Measurements from ENCODE around the gene NTRK1. TPM values are rescaled to one million over a fixed set of nuclear protein-coding genes. Genes with fewer than 3 reads are reported as not detected.
A peak's percentile ranks its signal among the peaks of the same experiment; 100 is the strongest.

NTRK1 gene
- polyA plus RNA-seq, 1 of the 3 experiments (the other 2 are of a cell fraction) = 0.97 TPM

DNA sequence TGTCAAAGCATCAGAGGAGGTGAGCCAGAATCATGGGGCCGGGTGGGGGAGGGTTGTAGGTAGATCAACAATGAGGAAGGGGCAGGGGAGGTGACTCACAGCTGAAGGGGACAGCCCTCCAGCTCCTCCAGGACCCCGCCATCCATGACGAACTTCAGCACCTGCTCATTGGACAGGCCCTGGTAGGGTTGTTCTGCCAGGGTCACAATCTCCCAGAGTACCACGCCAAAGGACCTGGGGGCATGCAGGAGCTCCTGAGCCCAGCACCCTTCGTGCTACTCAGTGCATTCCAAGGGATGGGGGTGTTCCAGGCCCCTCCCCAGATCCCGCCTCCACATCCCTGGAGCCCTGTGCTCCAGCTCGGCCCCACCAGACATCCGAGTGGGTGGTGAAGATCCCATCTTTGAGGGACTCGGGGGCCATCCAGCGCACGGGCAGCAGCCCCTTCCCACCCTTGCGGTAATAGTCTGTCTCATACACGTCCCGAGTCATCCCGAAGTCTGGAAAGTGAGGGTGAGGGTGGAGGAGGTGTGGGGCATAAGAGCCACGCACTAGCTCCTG is 19.3 kb upstream of the NTRK1 start:
- no peak overlapping the region for H3K9ac ChIP-seq
- H3K4me3 ChIP-seq (ENCODE audit: low read depth in 2 of 2, low read length in 1 of 2) = no peak overlapping the region
- WGBS (ENCODE audit: low lambda C conversion rate) = 74% methylated on average over 10 of the region's 16 CpGs
- H3K27me3 ChIP-seq (ENCODE audit: insufficient read depth) = no peaks in the 10 kb centered on the region; the same call in 1 of the 2 replicates
- CTCF ChIA-PET = interaction anchor here (0.7 to 12.8 kb wide), 6 partner anchors 13 to 151 kb away, joined by 3 to 476 read pairs (median 126); partner anchors contain the start of genes INSRR, NTRK1 and PEAR1
- POLR2A ChIA-PET = interaction anchor here (1.1 to 5.8 kb wide), 3 partner anchors 11 to 19 kb away, joined by 3 to 38 read pairs (median 4); partner anchors contain the start of genes INSRR and NTRK1
- no peaks in the 10 kb centered on the region for H3K36me3 ChIP-seq (replicated peaks in 1 of 2; ENCODE audit: control insufficient read depth in 1 of 2, insufficient read depth in 2 of 2, low read length in 1 of 2)
- no peaks in the 10 kb centered on the region for H3F3A ChIP-seq (replicated peaks; ENCODE audit: insufficient read depth)
- H3K9me2 ChIP-seq = no peaks in the 10 kb centered on the region
- H4K20me1 ChIP-seq (ENCODE audit: insufficient read depth) = no peaks in the 10 kb centered on the region
- H3K79me2 ChIP-seq (ENCODE audit: insufficient read depth) = no peaks in the 10 kb centered on the region
- H3K27ac ChIP-seq (ENCODE audit: low read depth in 2 of 2, low read length in 1 of 2) = no peak overlapping the region; a peak in 1 of 4 replicates
- no peak overlapping the region for H3K4me2 ChIP-seq
- no peak for TF ChIP-seq TAF1 (IDR thresholded peaks at IDR 0.05; ENCODE audit: borderline replicate concordance, low read depth, low read length)
- no peak for TF ChIP-seq RFX5 (IDR thresholded peaks at IDR 0.05; ENCODE audit: low read length)
- no peak for TF ChIP-seq JUND (IDR thresholded peaks at IDR 0.05)
- TF ChIP-seq RAD21 (IDR thresholded peaks at IDR 0.05; ENCODE audit: low read length) = no peak
- TF ChIP-seq MEF2A (IDR thresholded peaks at IDR 0.05; ENCODE audit: borderline replicate concordance, low read depth) = no peak
- TF ChIP-seq RXRA (IDR thresholded peaks at IDR 0.05; ENCODE audit: borderline replicate concordance, low read depth) = no peak
- TF ChIP-seq, protein P1, sequence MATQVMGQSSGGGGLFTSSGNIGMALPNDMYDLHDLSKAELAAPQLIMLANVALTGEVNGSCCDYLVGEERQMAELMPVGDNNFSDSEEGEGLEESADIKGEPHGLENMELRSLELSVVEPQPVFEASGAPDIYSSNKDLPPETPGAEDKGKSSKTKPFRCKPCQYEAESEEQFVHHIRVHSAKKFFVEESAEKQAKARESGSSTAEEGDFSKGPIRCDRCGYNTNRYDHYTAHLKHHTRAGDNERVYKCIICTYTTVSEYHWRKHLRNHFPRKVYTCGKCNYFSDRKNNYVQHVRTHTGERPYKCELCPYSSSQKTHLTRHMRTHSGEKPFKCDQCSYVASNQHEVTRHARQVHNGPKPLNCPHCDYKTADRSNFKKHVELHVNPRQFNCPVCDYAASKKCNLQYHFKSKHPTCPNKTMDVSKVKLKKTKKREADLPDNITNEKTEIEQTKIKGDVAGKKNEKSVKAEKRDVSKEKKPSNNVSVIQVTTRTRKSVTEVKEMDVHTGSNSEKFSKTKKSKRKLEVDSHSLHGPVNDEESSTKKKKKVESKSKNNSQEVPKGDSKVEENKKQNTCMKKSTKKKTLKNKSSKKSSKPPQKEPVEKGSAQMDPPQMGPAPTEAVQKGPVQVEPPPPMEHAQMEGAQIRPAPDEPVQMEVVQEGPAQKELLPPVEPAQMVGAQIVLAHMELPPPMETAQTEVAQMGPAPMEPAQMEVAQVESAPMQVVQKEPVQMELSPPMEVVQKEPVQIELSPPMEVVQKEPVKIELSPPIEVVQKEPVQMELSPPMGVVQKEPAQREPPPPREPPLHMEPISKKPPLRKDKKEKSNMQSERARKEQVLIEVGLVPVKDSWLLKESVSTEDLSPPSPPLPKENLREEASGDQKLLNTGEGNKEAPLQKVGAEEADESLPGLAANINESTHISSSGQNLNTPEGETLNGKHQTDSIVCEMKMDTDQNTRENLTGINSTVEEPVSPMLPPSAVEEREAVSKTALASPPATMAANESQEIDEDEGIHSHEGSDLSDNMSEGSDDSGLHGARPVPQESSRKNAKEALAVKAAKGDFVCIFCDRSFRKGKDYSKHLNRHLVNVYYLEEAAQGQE (IDR thresholded peaks at IDR 0.05; ENCODE audit: low read depth, low read length) = peak; percentile 73
- TF ChIP-seq, protein P2, sequence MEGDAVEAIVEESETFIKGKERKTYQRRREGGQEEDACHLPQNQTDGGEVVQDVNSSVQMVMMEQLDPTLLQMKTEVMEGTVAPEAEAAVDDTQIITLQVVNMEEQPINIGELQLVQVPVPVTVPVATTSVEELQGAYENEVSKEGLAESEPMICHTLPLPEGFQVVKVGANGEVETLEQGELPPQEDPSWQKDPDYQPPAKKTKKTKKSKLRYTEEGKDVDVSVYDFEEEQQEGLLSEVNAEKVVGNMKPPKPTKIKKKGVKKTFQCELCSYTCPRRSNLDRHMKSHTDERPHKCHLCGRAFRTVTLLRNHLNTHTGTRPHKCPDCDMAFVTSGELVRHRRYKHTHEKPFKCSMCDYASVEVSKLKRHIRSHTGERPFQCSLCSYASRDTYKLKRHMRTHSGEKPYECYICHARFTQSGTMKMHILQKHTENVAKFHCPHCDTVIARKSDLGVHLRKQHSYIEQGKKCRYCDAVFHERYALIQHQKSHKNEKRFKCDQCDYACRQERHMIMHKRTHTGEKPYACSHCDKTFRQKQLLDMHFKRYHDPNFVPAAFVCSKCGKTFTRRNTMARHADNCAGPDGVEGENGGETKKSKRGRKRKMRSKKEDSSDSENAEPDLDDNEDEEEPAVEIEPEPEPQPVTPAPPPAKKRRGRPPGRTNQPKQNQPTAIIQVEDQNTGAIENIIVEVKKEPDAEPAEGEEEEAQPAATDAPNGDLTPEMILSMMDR (IDR thresholded peaks at IDR 0.05) = no peak
- TF ChIP-seq POLR2AphosphoS5 (IDR thresholded peaks at IDR 0.05; ENCODE audit: low read depth, low read length) = no peak
- H3K9me3 ChIP-seq = no peaks in the 10 kb centered on the region
- no peak overlapping the region for H2AFZ ChIP-seq (ENCODE audit: low read depth)
- H3K4me1 ChIP-seq (ENCODE audit: control insufficient read depth in 1 of 2, insufficient read depth in 2 of 2, low read depth in 1 of 2, low read length in 1 of 2) = peaks cover 0 to 32% of the 10 kb centered on the region in 2 experiments; a peak in 1 of 4 replicates
- DNase-seq = no peak

DNA sequence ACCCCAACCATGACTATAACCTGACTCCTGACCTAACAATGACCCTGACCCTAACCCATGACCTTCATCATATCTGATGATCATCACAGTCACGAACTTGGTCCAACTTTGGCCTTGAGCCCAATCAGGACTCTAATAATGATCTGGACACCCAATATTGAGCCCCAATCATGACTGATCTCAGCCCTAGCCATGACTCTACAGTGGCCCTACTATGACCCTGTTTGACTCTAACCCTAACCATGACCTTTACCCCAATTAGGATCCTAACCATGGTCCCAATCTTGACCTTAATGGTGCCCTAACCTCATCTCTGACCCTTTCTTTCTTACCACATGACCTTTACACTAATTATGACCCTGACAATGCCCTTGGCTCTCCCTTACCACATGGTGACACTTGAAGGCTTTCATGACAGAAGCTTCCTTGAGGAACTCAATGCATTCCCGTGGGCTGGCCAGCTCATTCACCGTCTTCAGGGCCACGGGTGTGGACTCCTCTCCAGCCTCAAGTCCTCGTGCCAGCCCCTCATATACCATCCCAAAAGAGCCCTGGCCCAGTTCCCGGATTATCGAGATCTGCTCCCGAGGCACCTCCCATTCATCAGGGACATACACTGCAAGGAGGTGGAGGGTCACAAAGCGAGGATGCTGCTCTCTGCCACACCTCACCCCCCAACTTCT is 17.9 kb upstream of the NTRK1 start:
- no peaks in the 10 kb centered on the region for H3K9me3 ChIP-seq
- TF ChIP-seq, protein P3, sequence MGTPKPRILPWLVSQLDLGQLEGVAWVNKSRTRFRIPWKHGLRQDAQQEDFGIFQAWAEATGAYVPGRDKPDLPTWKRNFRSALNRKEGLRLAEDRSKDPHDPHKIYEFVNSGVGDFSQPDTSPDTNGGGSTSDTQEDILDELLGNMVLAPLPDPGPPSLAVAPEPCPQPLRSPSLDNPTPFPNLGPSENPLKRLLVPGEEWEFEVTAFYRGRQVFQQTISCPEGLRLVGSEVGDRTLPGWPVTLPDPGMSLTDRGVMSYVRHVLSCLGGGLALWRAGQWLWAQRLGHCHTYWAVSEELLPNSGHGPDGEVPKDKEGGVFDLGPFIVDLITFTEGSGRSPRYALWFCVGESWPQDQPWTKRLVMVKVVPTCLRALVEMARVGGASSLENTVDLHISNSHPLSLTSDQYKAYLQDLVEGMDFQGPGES (IDR thresholded peaks at IDR 0.05; ENCODE audit: low read depth, low read length) = no peak
- TF ChIP-seq ELF1 (IDR thresholded peaks at IDR 0.05) (no peak), FOSL2 (IDR thresholded peaks at IDR 0.05; ENCODE audit: borderline replicate concordance, low read depth) (no peak)
- H4K20me1 ChIP-seq (ENCODE audit: insufficient read depth) = no peaks in the 10 kb centered on the region
- H3K9ac ChIP-seq = no peak overlapping the region
- no peaks in the 10 kb centered on the region for H3F3A ChIP-seq (replicated peaks; ENCODE audit: insufficient read depth)
- H3K4me1 ChIP-seq (ENCODE audit: control insufficient read depth in 1 of 2, insufficient read depth in 2 of 2, low read depth in 1 of 2, low read length in 1 of 2) = peaks cover 0 to 23% of the 10 kb centered on the region in 2 experiments; a peak in 1 of 4 replicates
- no peak overlapping the region for H3K27ac ChIP-seq (ENCODE audit: low read depth in 2 of 2, low read length in 1 of 2)
- H3K27me3 ChIP-seq (ENCODE audit: insufficient read depth) = no peaks in the 10 kb centered on the region
- no peaks in the 10 kb centered on the region for H3K36me3 ChIP-seq (replicated peaks in 1 of 2; ENCODE audit: control insufficient read depth in 1 of 2, insufficient read depth in 2 of 2, low read length in 1 of 2)
- H3K79me2 ChIP-seq (ENCODE audit: insufficient read depth) = no peaks in the 10 kb centered on the region
- no peak overlapping the region for H3K4me3 ChIP-seq (ENCODE audit: low read depth in 2 of 2, low read length in 1 of 2)
- no peak for DNase-seq
- WGBS (ENCODE audit: low lambda C conversion rate) = 63% methylated on average over 9 of the region's 9 CpGs
- H2AFZ ChIP-seq (ENCODE audit: low read depth) = no peak overlapping the region
- CTCF ChIA-PET = no interaction called here
- no peaks in the 10 kb centered on the region for H3K9me2 ChIP-seq
- POLR2A ChIA-PET = interaction anchor here (1.0 kb wide), 1 partner anchor 10 kb away, joined by 3 read pairs; no protein-coding TSS in a partner anchor
- H3K4me2 ChIP-seq = no peak overlapping the region
